Gastrocnemius medialis (tissue), 4 donors: ENCODE measurements around the gene AFTPH. TPM values are rescaled to one million over a fixed set of nuclear protein-coding genes. Genes with fewer than 3 reads are reported as not detected.

ENCODE experiments used
- ATAC-seq, 2 donors: fragments of 150-250 bp; one replicate each; pipeline ENCODE4 v1.9.1; 2016
- DNase-seq, 2 donors: peaks; one replicate each; pipeline ENCODE4 v3.0.0-alpha.2; 2019
- H3K27ac ChIP-seq, 4 donors: fragments of 200-600 bp; sonication (generic); 1 replicate in 1 of 4; 2 replicates in 3 of 4; pipeline ENCODE4 v1.5.1; 2016 to 2018; ENCODE audit warnings: mild to moderate bottlenecking in 2 of 4, moderate library complexity in 1 of 4
- H3K27me3 ChIP-seq, 3 donors: fragments of 200-600 bp; sonication (generic) in 2 of 3; 1 replicate in 1 of 3; 2 replicates in 2 of 3; pipeline versions ENCODE4 v1.5.1 to v1.6.0; 2016 to 2019; ENCODE audit warnings: mild to moderate bottlenecking in 1 of 3, moderate library complexity in 1 of 3
- H3K36me3 ChIP-seq, 2 donors: fragments of 200-600 bp; sonication (generic) in 1 of 2; one replicate each; pipeline ENCODE4 v1.5.1; 2017 to 2018
- H3K4me1 ChIP-seq, 2 donors: fragments of 200-600 bp; sonication (generic) in 1 of 2; one replicate each; pipeline ENCODE4 v1.5.1; 2016 to 2017; ENCODE audit warnings: mild to moderate bottlenecking in 2 of 2
- H3K4me3 ChIP-seq, 4 donors: fragments of 200-600 bp; sonication (generic) in 3 of 4; 1 replicate in 1 of 4; 2 replicates in 3 of 4; pipeline ENCODE4 v1.5.1; 2016 to 2019; ENCODE audit warnings: mild to moderate bottlenecking in 2 of 4
- H3K9me3 ChIP-seq, 3 donors: fragments of 200-600 bp; sonication (generic) in 2 of 3; 1 replicate in 1 of 3; 2 replicates in 2 of 3; pipeline ENCODE4 v1.5.1; 2016 to 2019
- CTCF ChIP-seq, 5 experiments: fragments of 450-650 bp in 3 of 5; fragments of 200-600 bp in 2 of 5; sonication (generic) in 2 of 5; IDR thresholded peaks in 4 of 5; conservative IDR thresholded peaks in 1 of 5; 1 replicate in 4 of 5; 2 replicates in 1 of 5; pipeline ENCODE4 v1.5.1; 2016 to 2019; ENCODE audit warnings: antibody characterized with exemption in 5 of 5, mild to moderate bottlenecking in 3 of 5, moderate library complexity in 3 of 5
- POLR2A ChIP-seq, 2 donors: fragments of 450-650 bp; IDR thresholded peaks; one replicate each; pipeline ENCODE4 v1.6.1; 2017; ENCODE audit warnings: antibody characterized with exemption in 2 of 2, mild to moderate bottlenecking in 2 of 2, moderate library complexity in 2 of 2
- in situ Hi-C, 4 donors: fragments of 200-750 bp; cut with MboI; loops; one replicate each; pipeline versions ENCODE4 v1.15.0 to v1.8.0; 2017; ENCODE audit warnings: low sequenced_read_pairs in 4 of 4
- intact Hi-C: fragments of 100-400 bp; cut with DNase I; formaldehyde crosslinking; loops from one replicate; pipeline ENCODE4 v1.15.1; 2023; ENCODE audit warnings: low total_unique reads
- total RNA-seq, 4 donors: library from RNA; depleted of rRNA; stranded (reverse); fragments of >200 nt; gene quantifications; one replicate each; pipeline versions ENCODE4 v1.1.0 to v1.2.3, GENCODE V29; 2016

AFTPH gene
- total RNA-seq, 4 donors from 2014 or later, result 13.9 to 18.1 (median 14.8) TPM

- ATAC-seq, result no peak
- intact Hi-C loops, result no loop called here
- in situ Hi-C loops, result no loop called here
- H3K27me3 ChIP-seq, result no peaks in the 10 kb centered on the region
- H3K4me3 ChIP-seq, result no peak overlapping the region
- peaks cover 6 to 24% of the 10 kb centered on the region in 2 donors for H3K4me1 ChIP-seq
- no peaks in the 10 kb centered on the region for H3K36me3 ChIP-seq
- H3K27ac ChIP-seq, result no peak overlapping the region
- no peaks in the 10 kb centered on the region for H3K9me3 ChIP-seq
- no peak for DNase-seq
- TF ChIP-seq CTCF (IDR thresholded peaks at IDR 0.05 in 4 of 5, conservative IDR thresholded peaks at IDR 0.05 in 1 of 5), result no peak
These were observed 14.8 kb downstream of the AFTPH start for GRCh38 chr2:64538764-64539433.

GRCh38 chr2:64540615-64541014, 16.5 kb downstream of the AFTPH start:
- no peak for TF ChIP-seq POLR2A (IDR thresholded peaks at IDR 0.05)
- TF ChIP-seq CTCF (IDR thresholded peaks at IDR 0.05 in 4 of 5, conservative IDR thresholded peaks at IDR 0.05 in 1 of 5), result no peak
- no peaks in the 10 kb centered on the region for H3K36me3 ChIP-seq
- peaks cover 8 to 20% of the 10 kb centered on the region in 2 donors for H3K4me1 ChIP-seq
- no peak for DNase-seq
- no peak overlapping the region for H3K4me3 ChIP-seq
- H3K9me3 ChIP-seq, result no peaks in the 10 kb centered on the region
- in situ Hi-C loops, result no loop called here
- no peak overlapping the region for H3K27ac ChIP-seq
- ATAC-seq, result no peak
- intact Hi-C loops, result no loop called here
- H3K27me3 ChIP-seq, result no peaks in the 10 kb centered on the region

- in situ Hi-C loops, result no loop called here
- intact Hi-C loops, result no loop called here
- Histone ChIP-seq H3K9me3 (no peaks in the 10 kb centered on the region), H3K27me3 (no peaks in the 10 kb centered on the region), H3K27ac (no peak overlapping the region), H3K4me1 (peaks cover 8 to 20% of the 10 kb centered on the region in 2 donors), H3K36me3 (no peaks in the 10 kb centered on the region), H3K4me3 (no peak overlapping the region)
- no peak for TF ChIP-seq CTCF (IDR thresholded peaks at IDR 0.05 in 4 of 5, conservative IDR thresholded peaks at IDR 0.05 in 1 of 5)
- no peak for TF ChIP-seq POLR2A (IDR thresholded peaks at IDR 0.05)
- ATAC-seq, result no peak
- DNase-seq, result no peak
These were observed 17.4 kb downstream of the AFTPH start for GRCh38 chr2:64541547-64541946.

- DNase-seq, result no peak
- H3K4me1 ChIP-seq, result peaks cover 8 to 20% of the 10 kb centered on the region in 2 donors
- in situ Hi-C loops (no loop called here), intact Hi-C loops (no loop called here)
- no peak overlapping the region for H3K27ac ChIP-seq
- no peak for ATAC-seq
- TF ChIP-seq CTCF (IDR thresholded peaks at IDR 0.05 in 4 of 5, conservative IDR thresholded peaks at IDR 0.05 in 1 of 5), result no peak
- no peak for TF ChIP-seq POLR2A (IDR thresholded peaks at IDR 0.05)
- H3K27me3 ChIP-seq, result no peaks in the 10 kb centered on the region
- no peaks in the 10 kb centered on the region for H3K36me3 ChIP-seq
- H3K4me3 ChIP-seq, result no peak overlapping the region
- H3K9me3 ChIP-seq, result no peaks in the 10 kb centered on the region
These were observed 18.2 kb downstream of the AFTPH start for GRCh38 chr2:64542071-64543007.
